Measurements from ENCODE around the gene GNL1. TPM values are rescaled to one million over a fixed set of nuclear protein-coding genes. Genes with fewer than 3 reads are reported as not detected.
A peak's percentile ranks its signal among the peaks of the same experiment; 100 is the strongest.
"Not testable (repeated sequence)": the region's sequence is repeated elsewhere in the genome, so short reads cannot be mapped to it uniquely, and the experiment has no call there.

GNL1 gene
- 63.3 TPM for total RNA-seq

- intact Hi-C loops (cut with DNase I) = no loop called here
- ATAC-seq (peak; percentile 87), DNase-seq (ENCODE audit: low spot score) (peak; percentile 96)
These were observed at the start of gene GNL1 for GRCh38 chr6:30556066-30556905. GNL1 (minus strand) TSS chr6:30556489; CDS start chr6:30556203, 286 bp downstream.

- intact Hi-C loops (cut with DNase I) = no loop called here
- ATAC-seq (no peak), DNase-seq (ENCODE audit: low spot score) (no peak)
These were observed 47.7 kb upstream of the GNL1 start for GRCh38 chr6:30603961-30604360.

GRCh38 chr6:30601815-30602641 is 45.7 kb upstream of the GNL1 start:
- peak; percentile 38 for ATAC-seq
- DNase-seq (ENCODE audit: low spot score) = no peak
- intact Hi-C loops (cut with DNase I) = no loop called here

GRCh38 chr6:30601436-30601814 is 45.1 kb upstream of the GNL1 start:
- intact Hi-C loops (cut with DNase I) = no loop called here
- DNase-seq (ENCODE audit: low spot score) (no peak), ATAC-seq (no peak)

GRCh38 chr6:30600451-30600961 is 44.2 kb upstream of the GNL1 start:
- peak; percentile 71 for DNase-seq (ENCODE audit: low spot score)
- no peak for ATAC-seq
- intact Hi-C loops (cut with DNase I) = no loop called here

GRCh38 chr6:30599625-30600324 is 43.5 kb upstream of the GNL1 start:
- intact Hi-C loops (cut with DNase I) = no loop called here
- ATAC-seq (no peak), DNase-seq (ENCODE audit: low spot score) (no peak)

- intact Hi-C loops (cut with DNase I) = no loop called here
- ATAC-seq = no peak
- DNase-seq (ENCODE audit: low spot score) = no peak
These were observed 42.8 kb upstream of the GNL1 start for GRCh38 chr6:30598912-30599624.

GRCh38 chr6:30597315-30598144 is 41.2 kb upstream of the GNL1 start:
- ATAC-seq (peak; percentile 69), DNase-seq (ENCODE audit: low spot score) (peak; percentile 88)
- intact Hi-C loops (cut with DNase I) = not testable (repeated sequence)

- DNase-seq (ENCODE audit: low spot score) = no peak
- no peak for ATAC-seq
- intact Hi-C loops (cut with DNase I) = no loop called here
These were observed 36.0 kb upstream of the GNL1 start for GRCh38 chr6:30592287-30592686.

- no peak for ATAC-seq
- intact Hi-C loops (cut with DNase I) = no loop called here
These were observed 34.7 kb upstream of the GNL1 start for GRCh38 chr6:30591008-30591407.

GRCh38 chr6:30590509-30590908 is 34.2 kb upstream of the GNL1 start:
- intact Hi-C loops (cut with DNase I) = no loop called here
- no peak for DNase-seq (ENCODE audit: low spot score)
- ATAC-seq = no peak

More at GRCh38 chr6:30591008-30591407, 34.7 kb upstream of the GNL1 start:
- no peak for DNase-seq (ENCODE audit: low spot score)

- intact Hi-C loops (cut with DNase I) = no loop called here
- ATAC-seq = peak; percentile 23
These were observed 33.6 kb upstream of the GNL1 start for GRCh38 chr6:30589754-30590358.

GRCh38 chr6:30583921-30584320 is 27.6 kb upstream of the GNL1 start:
- ATAC-seq (no peak), DNase-seq (ENCODE audit: low spot score) (no peak)
- intact Hi-C loops (cut with DNase I) = no loop called here

More at GRCh38 chr6:30589754-30590358, 33.6 kb upstream of the GNL1 start:
- no peak for DNase-seq (ENCODE audit: low spot score)

- no peak for DNase-seq (ENCODE audit: low spot score)
- intact Hi-C loops (cut with DNase I) = no loop called here
- no peak for ATAC-seq
These were observed 21.8 kb upstream of the GNL1 start for GRCh38 chr6:30578051-30578450.

- ATAC-seq = no peak
- intact Hi-C loops (cut with DNase I) = no loop called here
- no peak for DNase-seq (ENCODE audit: low spot score)
These were observed 16.8 kb upstream of the GNL1 start for GRCh38 chr6:30573113-30573512.

GRCh38 chr6:30572148-30572547 is 15.9 kb upstream of the GNL1 start:
- ATAC-seq (no peak), DNase-seq (ENCODE audit: low spot score) (no peak)
- intact Hi-C loops (cut with DNase I) = no loop called here

- ATAC-seq (no peak), DNase-seq (ENCODE audit: low spot score) (no peak)
These were observed 15.4 kb upstream of the GNL1 start for GRCh38 chr6:30571762-30572082.

More at GRCh38 chr6:30571762-30572082, 15.4 kb upstream of the GNL1 start:
- intact Hi-C loops (cut with DNase I) = no loop called here

All from sciatic nerve (tissue), 2 donors.